Activated naive CD4-positive, alpha-beta T cell treated with anti-CD3 and anti-CD28 coated beads, Interleukin-2, amount 50 U/mL, for 24 hours (primary cell): ENCODE data around the gene OR4A15.

Source experiments
- H3K27ac Mint-ChIP-seq: one replicate; pipeline ENCODE4 v1.8.0; 2021; ENCODE audit warnings: mild to moderate bottlenecking, mixed read lengths
- H3K27me3 Mint-ChIP-seq: one replicate; pipeline ENCODE4 v1.8.0; 2021; ENCODE audit warnings: mixed read lengths
- H3K36me3 Mint-ChIP-seq: one replicate; pipeline ENCODE4 v1.8.0; 2021; ENCODE audit warnings: mixed read lengths
- H3K4me1 Mint-ChIP-seq: one replicate; pipeline ENCODE4 v1.8.0; 2021; ENCODE audit warnings: mixed read lengths
- H3K4me3 Mint-ChIP-seq: one replicate; pipeline ENCODE4 v1.8.0; 2021; ENCODE audit warnings: mild to moderate bottlenecking, mixed read lengths
- H3K9me3 Mint-ChIP-seq: one replicate; pipeline ENCODE4 v1.8.0; 2021; ENCODE audit warnings: mixed read lengths

Gene OR4A15

GRCh38 chr11:55367674-55368073, at the start of gene OR4A15:
Gene OR4A15 (plus strand): TSS chr11:55367974. CDS start chr11:55367974, 0 bp downstream.
- peaks cover 13% of the 10 kb centered on the region for H3K9me3 Mint-ChIP-seq
- no peak within 1 kb of the TSS for H3K27ac Mint-ChIP-seq
- H3K36me3 Mint-ChIP-seq, result no peaks in the 10 kb centered on the region
- no peak within 1 kb of the TSS for H3K4me3 Mint-ChIP-seq
- H3K27me3 Mint-ChIP-seq, result no peaks in the 10 kb centered on the region
- no peaks in the 10 kb centered on the region for H3K4me1 Mint-ChIP-seq

- no peak overlapping the region for H3K27ac Mint-ChIP-seq
- H3K9me3 Mint-ChIP-seq, result peaks cover 11% of the 10 kb centered on the region
- H3K36me3 Mint-ChIP-seq, result no peaks in the 10 kb centered on the region
- H3K27me3 Mint-ChIP-seq, result no peaks in the 10 kb centered on the region
- H3K4me3 Mint-ChIP-seq, result no peak overlapping the region
- H3K4me1 Mint-ChIP-seq, result no peaks in the 10 kb centered on the region
Measured at GRCh38 chr11:55324500-55324899, 43.3 kb upstream of the OR4A15 start.

GRCh38 chr11:55342901-55343300, 24.9 kb upstream of the OR4A15 start, which contains the start of gene OR4A16:
Gene OR4A16 (plus strand): TSS chr11:55343201. CDS start chr11:55343201, 0 bp downstream.
- Mint-ChIP-seq H3K9me3 (peaks cover 5% of the 10 kb centered on the region), H3K27me3 (no peaks in the 10 kb centered on the region), H3K4me3 (no peak within 1 kb of the TSS)

GRCh38 chr11:55345306-55345705, 22.5 kb upstream of the OR4A15 start:
- Mint-ChIP-seq H3K4me3 (no peak overlapping the region), H3K27ac (no peak overlapping the region), H3K9me3 (peaks cover 8% of the 10 kb centered on the region), H3K4me1 (no peaks in the 10 kb centered on the region), H3K36me3 (no peaks in the 10 kb centered on the region), H3K27me3 (no peaks in the 10 kb centered on the region)

More at GRCh38 chr11:55342901-55343300, 24.9 kb upstream of the OR4A15 start, which contains the start of gene OR4A16:
- Mint-ChIP-seq H3K4me1 (no peaks in the 10 kb centered on the region), H3K27ac (no peak within 1 kb of the TSS), H3K36me3 (no peaks in the 10 kb centered on the region)

GRCh38 chr11:55349032-55349431, 18.7 kb upstream of the OR4A15 start:
- Mint-ChIP-seq H3K4me1 (no peaks in the 10 kb centered on the region), H3K27me3 (no peaks in the 10 kb centered on the region), H3K36me3 (no peaks in the 10 kb centered on the region), H3K9me3 (peaks cover 13% of the 10 kb centered on the region), H3K27ac (no peak overlapping the region), H3K4me3 (no peak overlapping the region)

GRCh38 chr11:55357560-55358184, 10.1 kb upstream of the OR4A15 start:
- Mint-ChIP-seq H3K4me3 (no peak overlapping the region), H3K4me1 (no peaks in the 10 kb centered on the region), H3K36me3 (no peaks in the 10 kb centered on the region), H3K27ac (no peak overlapping the region), H3K27me3 (no peaks in the 10 kb centered on the region), H3K9me3 (peaks cover 12% of the 10 kb centered on the region)

- no peak overlapping the region for H3K4me3 Mint-ChIP-seq
- H3K27me3 Mint-ChIP-seq, result no peaks in the 10 kb centered on the region
- H3K27ac Mint-ChIP-seq, result no peak overlapping the region
- peaks cover 16% of the 10 kb centered on the region for H3K9me3 Mint-ChIP-seq
- H3K4me1 Mint-ChIP-seq, result no peaks in the 10 kb centered on the region
- H3K36me3 Mint-ChIP-seq, result peaks cover 2% of the 10 kb centered on the region
Measured at GRCh38 chr11:55401011-55401410, 33.2 kb downstream of the OR4A15 start.
